LNCaP clone FGC (cell line): ENCODE data around the gene AGR2.

Experiments used
- DNase-seq: peaks from one replicate; pipeline ENCODE4 v3.0.0-alpha.2; 2011; ENCODE audit warnings: low read depth
- H3K4me3 ChIP-seq: 2 replicates; pipeline ENCODE4 v1.5.1; 2011; ENCODE audit warnings: mild to moderate bottlenecking, low read depth, low read length, control low read depth
- CTCF ChIP-seq: IDR thresholded peaks from 2 replicates; pipeline ENCODE4 v1.5.1; 2012; ENCODE audit warnings: mild to moderate bottlenecking; ENCODE audit not compliant: control insufficient read depth, insufficient read depth; ENCODE audit errors: extremely low read depth

The AGR2 gene

GRCh38 chr7:16779051-16779450 lies 25.7 kb downstream of the AGR2 start:
- no peak for DNase-seq
- no peak overlapping the region for H3K4me3 ChIP-seq
- no peak for TF ChIP-seq CTCF

GRCh38 chr7:16778476-16778875 lies 26.3 kb downstream of the AGR2 start:
- no peak for TF ChIP-seq CTCF
- no peak overlapping the region for H3K4me3 ChIP-seq
- DNase-seq, result no peak

GRCh38 chr7:16776053-16776452 lies 28.7 kb downstream of the AGR2 start:
- TF ChIP-seq CTCF, result no peak
- no peak overlapping the region for H3K4me3 ChIP-seq
- no peak for DNase-seq

DNA sequence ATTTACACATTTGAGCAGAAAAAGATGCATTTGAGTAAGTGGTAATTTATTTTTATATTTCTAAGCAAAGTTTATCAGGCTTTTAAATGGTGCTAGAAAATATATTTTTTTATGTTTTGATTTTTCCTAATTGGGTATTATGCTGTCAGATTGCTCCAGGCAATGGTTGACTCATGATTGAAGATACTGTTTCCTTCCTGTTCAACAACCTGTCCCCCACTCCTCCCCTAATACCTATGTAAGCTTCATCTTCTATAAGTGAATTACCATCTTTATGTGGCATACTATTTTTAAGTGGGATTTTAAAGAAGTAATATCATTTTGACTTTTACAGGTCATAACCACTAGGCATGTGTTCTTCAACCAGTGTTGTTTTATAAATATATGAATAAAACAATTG lies 29.8 kb downstream of the AGR2 start:
- no peak for DNase-seq
- no peak for TF ChIP-seq CTCF
- no peak overlapping the region for H3K4me3 ChIP-seq

DNA sequence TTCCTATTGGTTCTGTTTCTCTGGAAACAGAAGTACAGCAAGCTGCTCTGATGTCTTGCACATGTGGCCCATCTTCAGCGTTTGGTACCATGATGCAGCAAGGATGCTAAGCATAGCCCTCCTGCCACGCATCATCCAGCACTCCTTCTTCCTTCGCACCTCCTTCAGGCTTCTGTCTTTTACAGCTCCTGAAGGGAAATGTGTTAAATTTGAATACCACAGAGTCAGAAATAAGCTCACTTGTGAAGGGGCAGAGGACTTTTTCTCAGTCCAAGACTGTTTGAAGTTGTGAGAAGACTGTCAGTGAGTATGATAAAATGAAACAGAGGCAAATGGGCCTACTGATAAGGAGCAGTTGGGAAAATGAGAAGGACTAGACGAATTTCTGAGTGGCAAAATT lies 30.5 kb downstream of the AGR2 start:
- DNase-seq, result no peak
- no peak for TF ChIP-seq CTCF
- H3K4me3 ChIP-seq, result no peak overlapping the region

DNA sequence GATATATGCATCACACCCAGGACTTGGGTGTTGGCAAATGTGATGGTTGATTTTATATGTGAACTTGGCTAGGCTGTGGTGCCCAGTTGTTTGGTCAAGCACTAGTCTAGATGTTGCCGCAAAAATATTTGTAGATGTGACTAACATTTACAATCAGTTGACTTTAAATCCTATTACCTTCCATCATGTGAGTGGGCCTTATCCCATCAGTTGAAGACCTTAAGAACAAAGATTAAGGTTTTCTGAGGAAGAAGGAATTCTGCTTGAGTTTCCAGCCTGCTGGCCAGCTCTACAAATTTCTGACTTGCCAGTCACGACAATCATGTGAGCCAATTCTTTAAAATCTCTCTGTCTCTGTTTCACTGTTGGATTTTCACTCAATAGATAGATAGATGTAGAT lies 30.9 kb downstream of the AGR2 start:
- no peak for DNase-seq
- no peak overlapping the region for H3K4me3 ChIP-seq
- no peak for TF ChIP-seq CTCF

DNA sequence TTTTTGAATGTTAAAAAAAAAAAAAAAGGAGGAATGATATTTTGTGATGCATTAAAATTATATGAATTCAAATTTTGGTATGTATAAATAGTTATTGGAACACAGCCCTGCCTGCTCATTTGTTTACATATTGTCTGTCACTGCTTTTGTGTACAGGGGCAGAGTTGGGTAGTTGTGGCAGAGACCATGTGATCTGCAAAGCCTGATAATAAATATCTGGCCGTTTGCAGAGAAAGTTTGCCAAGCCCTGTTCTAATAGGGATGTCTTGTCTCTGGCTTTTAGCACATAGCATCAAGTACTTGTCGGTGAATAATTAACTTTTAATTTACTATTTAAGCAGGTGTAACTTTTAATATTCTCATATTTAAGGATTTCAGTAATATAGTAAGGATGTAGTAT lies 31.5 kb downstream of the AGR2 start:
- no peak for TF ChIP-seq CTCF
- no peak for DNase-seq
- H3K4me3 ChIP-seq, result no peak overlapping the region
